Measurements from ENCODE around the gene AFF3. TPM values are rescaled to one million over a fixed set of nuclear protein-coding genes. Genes with fewer than 3 reads are reported as not detected.

AFF3 gene
- total and polyA plus RNA-seq, 2 experiments from 2014 or later = 7.3 to 7.8 TPM

DNA sequence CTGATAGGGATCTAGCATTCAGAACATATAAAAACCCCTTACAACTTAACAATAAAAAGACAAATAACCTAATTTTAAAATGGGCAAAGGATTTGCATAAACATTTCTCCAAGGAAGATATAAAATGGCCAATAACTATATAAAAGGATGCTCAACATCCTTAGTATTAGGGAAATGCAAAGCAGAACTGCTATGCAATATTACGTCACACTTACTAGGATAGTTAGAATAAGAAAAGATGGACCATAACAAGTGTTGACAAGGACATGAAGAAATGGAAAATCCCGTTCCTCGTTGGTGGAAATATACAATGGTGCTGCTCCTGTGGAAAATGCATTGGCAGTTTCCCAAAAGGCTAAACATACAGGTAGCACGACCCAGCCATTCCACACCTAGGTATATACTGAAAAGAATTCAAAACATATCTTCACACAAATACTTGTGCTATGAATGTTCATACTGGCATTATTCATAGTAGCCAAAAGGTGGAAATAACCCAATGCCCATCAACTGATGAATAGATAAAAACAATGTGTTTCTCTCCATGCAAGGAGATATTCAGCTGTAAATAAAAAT, 604.4 kb downstream of the AFF3 start:
- H3K4me3 ChIP-seq = no peak overlapping the region
- no peaks in the 10 kb centered on the region for H3K79me2 ChIP-seq
- no peak overlapping the region for H2AFZ ChIP-seq
- TF ChIP-seq, protein P1, sequence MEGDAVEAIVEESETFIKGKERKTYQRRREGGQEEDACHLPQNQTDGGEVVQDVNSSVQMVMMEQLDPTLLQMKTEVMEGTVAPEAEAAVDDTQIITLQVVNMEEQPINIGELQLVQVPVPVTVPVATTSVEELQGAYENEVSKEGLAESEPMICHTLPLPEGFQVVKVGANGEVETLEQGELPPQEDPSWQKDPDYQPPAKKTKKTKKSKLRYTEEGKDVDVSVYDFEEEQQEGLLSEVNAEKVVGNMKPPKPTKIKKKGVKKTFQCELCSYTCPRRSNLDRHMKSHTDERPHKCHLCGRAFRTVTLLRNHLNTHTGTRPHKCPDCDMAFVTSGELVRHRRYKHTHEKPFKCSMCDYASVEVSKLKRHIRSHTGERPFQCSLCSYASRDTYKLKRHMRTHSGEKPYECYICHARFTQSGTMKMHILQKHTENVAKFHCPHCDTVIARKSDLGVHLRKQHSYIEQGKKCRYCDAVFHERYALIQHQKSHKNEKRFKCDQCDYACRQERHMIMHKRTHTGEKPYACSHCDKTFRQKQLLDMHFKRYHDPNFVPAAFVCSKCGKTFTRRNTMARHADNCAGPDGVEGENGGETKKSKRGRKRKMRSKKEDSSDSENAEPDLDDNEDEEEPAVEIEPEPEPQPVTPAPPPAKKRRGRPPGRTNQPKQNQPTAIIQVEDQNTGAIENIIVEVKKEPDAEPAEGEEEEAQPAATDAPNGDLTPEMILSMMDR (IDR thresholded peaks at IDR 0.05; ENCODE audit: poor library complexity) = no peak
- no peak for TF ChIP-seq EZH2phosphoT487 (IDR thresholded peaks at IDR 0.05; ENCODE audit: low read depth, severe bottlenecking, unreplicated experiment)
- TF ChIP-seq EZH2 (IDR thresholded peaks at IDR 0.05; ENCODE audit: borderline replicate concordance) = no peak
- H3K27me3 ChIP-seq = no peaks in the 10 kb centered on the region
- H3K4me1 ChIP-seq (ENCODE audit: insufficient read depth) = no peaks in the 10 kb centered on the region
- H3K36me3 ChIP-seq (replicated peaks; ENCODE audit: insufficient read depth, low read depth) = no peaks in the 10 kb centered on the region
- 89% methylated on average over 4 of the region's 4 CpGs for whole genome bisulfite sequencing (ENCODE audit: low lambda C conversion rate, missing lambda C conversion rate)
- no peak for DNase-seq (ENCODE audit: low spot score)
- H3K9me3 ChIP-seq (ENCODE audit: low read depth) = no peaks in the 10 kb centered on the region
- no peak overlapping the region for H3K27ac ChIP-seq
- H3K4me2 ChIP-seq = no peak overlapping the region
- no peaks in the 10 kb centered on the region for H4K20me1 ChIP-seq (ENCODE audit: insufficient read depth, poor library complexity, severe bottlenecking)
- H3K9me2 ChIP-seq (replicated peaks; ENCODE audit: insufficient read depth) = no peaks in the 10 kb centered on the region

DNA sequence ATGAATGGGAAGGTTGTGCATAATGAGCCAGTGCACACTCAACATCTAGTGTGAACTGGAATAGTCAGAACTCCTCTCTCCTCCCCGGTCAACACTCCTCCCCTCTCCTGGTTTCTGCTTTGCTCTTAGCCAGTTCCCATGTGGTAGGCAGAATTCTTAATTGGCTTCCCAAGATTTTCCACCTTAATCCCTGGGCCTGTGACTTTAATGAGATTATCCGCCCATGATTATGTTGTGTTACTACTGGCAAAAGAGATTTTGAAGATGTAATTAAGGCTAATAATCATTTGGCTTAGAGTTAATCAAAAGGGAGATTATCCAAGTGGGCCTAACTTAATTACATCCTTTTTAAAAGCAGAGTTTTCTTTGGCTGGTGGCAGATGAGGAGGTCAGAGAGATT, 618.3 kb downstream of the AFF3 start:
- TF ChIP-seq EZH2 (IDR thresholded peaks at IDR 0.05; ENCODE audit: borderline replicate concordance) (no peak), EZH2phosphoT487 (IDR thresholded peaks at IDR 0.05; ENCODE audit: low read depth, severe bottlenecking, unreplicated experiment) (no peak)
- TF ChIP-seq, protein P1 (IDR thresholded peaks at IDR 0.05; ENCODE audit: poor library complexity) = no peak
- H3K4me2 ChIP-seq = no peak overlapping the region
- no peaks in the 10 kb centered on the region for H3K9me3 ChIP-seq (ENCODE audit: low read depth)
- 89% methylated on average over 2 of the region's 2 CpGs for WGBS (ENCODE audit: low lambda C conversion rate, missing lambda C conversion rate)
- DNase-seq (ENCODE audit: low spot score) = no peak
- H3K79me2 ChIP-seq = no peaks in the 10 kb centered on the region
- H3K27ac ChIP-seq = no peak overlapping the region
- no peaks in the 10 kb centered on the region for H3K27me3 ChIP-seq
- H2AFZ ChIP-seq = no peak overlapping the region
- no peaks in the 10 kb centered on the region for H3K36me3 ChIP-seq (replicated peaks; ENCODE audit: insufficient read depth, low read depth)
- no peaks in the 10 kb centered on the region for H3K4me1 ChIP-seq (ENCODE audit: insufficient read depth)
- no peak overlapping the region for H3K4me3 ChIP-seq
- no peaks in the 10 kb centered on the region for H4K20me1 ChIP-seq (ENCODE audit: insufficient read depth, poor library complexity, severe bottlenecking)
- H3K9me2 ChIP-seq (replicated peaks; ENCODE audit: insufficient read depth) = no peaks in the 10 kb centered on the region

DNA sequence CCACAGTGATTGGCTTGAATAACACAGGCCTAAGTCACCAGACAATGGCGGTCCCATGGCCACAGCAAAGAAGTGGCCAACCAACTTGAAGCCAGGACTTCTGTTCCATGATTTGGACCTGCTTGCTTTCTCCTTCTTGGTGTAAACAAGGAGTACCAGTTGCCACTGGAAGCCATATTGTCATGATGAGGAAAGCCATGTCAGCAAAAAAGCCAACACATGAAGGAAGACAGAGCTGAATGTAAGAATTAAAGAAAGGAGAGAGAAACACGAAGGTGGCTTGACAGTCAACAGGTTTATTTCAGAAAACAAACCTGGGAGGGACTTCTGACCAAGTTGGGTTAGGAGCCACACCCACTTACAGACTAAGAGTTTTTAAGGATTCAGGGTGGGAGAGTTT, 620.2 kb downstream of the AFF3 start:
- Histone ChIP-seq H3K4me1 (ENCODE audit: insufficient read depth) (no peaks in the 10 kb centered on the region), H4K20me1 (ENCODE audit: insufficient read depth, poor library complexity, severe bottlenecking) (no peaks in the 10 kb centered on the region), H3K4me3 (no peak overlapping the region), H3K27me3 (no peaks in the 10 kb centered on the region), H3K79me2 (no peaks in the 10 kb centered on the region), H3K36me3 (replicated peaks; ENCODE audit: insufficient read depth, low read depth) (no peaks in the 10 kb centered on the region), H3K9me3 (ENCODE audit: low read depth) (no peaks in the 10 kb centered on the region), H3K9me2 (replicated peaks; ENCODE audit: insufficient read depth) (no peaks in the 10 kb centered on the region), H3K27ac (no peak overlapping the region), H2AFZ (no peak overlapping the region), H3K4me2 (no peak overlapping the region)
- TF ChIP-seq EZH2 (IDR thresholded peaks at IDR 0.05; ENCODE audit: borderline replicate concordance) (no peak), EZH2phosphoT487 (IDR thresholded peaks at IDR 0.05; ENCODE audit: low read depth, severe bottlenecking, unreplicated experiment) (no peak)
- TF ChIP-seq, protein P1 (IDR thresholded peaks at IDR 0.05; ENCODE audit: poor library complexity) = no peak
- 85% methylated on average over 2 of the region's 2 CpGs for WGBS (ENCODE audit: low lambda C conversion rate, missing lambda C conversion rate)
- no peak for DNase-seq (ENCODE audit: low spot score)

All from hepatocyte (in vitro differentiated cells).